ENCODE data around the gene SMAD6.

DNA sequence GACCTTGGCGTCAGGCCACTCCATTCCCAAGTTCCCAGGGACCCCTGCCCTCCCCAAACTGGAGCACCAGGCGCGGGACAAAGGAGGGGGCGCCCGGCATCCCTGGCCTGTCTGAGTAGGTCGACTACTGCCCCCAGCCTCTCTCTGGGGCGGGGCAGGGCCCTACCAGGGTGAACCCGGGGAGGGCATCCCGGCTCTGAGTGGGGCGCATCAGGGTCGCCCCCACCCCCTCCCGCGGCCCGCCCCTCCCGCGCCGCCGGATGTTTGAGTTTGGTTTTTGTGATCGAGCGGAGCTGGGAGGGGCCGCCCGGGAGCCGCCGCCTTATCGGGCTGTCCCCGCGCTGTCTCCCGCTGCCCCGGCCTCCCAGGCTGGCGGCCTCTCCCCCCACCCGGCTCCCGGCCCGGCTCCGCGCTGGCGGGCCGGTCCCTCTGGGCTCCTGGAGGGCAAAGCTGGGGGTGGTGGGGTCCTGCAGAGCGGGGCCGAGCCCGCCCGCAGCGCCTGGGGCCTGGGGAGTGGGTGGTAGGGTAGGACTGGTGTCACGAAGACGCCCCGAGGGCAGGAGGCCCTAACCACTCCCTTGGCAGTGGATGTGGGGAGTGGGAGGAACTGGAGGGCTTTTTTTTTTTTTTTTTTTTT, 47.2 kb upstream of the SMAD6 start:
- TF ChIP-seq CTCF (IDR thresholded peaks at IDR 0.05; ENCODE audit: poor library complexity, severe bottlenecking) (no peak), EZH2 (IDR thresholded peaks at IDR 0.05; ENCODE audit: borderline replicate concordance, insufficient read depth, low read length, poor library complexity, severe bottlenecking) (no peak), RAD21 (conservative IDR thresholded peaks at IDR 0.05) (no peak), TAF1 (IDR thresholded peaks at IDR 0.05; ENCODE audit: low read depth) (no peak), MXI1 (conservative IDR thresholded peaks at IDR 0.05; ENCODE audit: poor library complexity, severe bottlenecking) (no peak), SMC3 (conservative IDR thresholded peaks at IDR 0.05; ENCODE audit: poor library complexity) (no peak)

All from neural cell (in vitro differentiated cells).